Measurements from ENCODE around the gene SPATS2.
A peak's percentile ranks its signal among the peaks of the same experiment; 100 is the strongest.

SPATS2 gene

DNA sequence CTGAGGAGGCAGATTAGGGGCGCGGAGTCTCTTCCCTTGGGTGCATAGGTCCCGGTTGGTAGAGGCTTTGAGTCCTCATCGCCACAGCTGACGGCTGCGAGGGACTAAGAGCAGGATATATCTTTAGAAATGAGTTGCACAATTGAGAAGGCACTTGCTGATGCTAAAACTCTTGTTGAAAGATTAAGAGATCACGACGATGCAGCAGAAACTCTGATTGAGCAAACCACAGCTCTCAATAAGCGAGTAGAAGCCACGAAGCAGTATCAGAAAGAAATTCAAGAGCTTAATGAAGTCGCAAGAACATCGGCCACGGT, 22.1 kb downstream of the SPATS2 start:
- no peaks in the 10 kb centered on the region for H3K9me3 ChIP-seq (ENCODE audit: control insufficient read depth, insufficient read depth, low read length)
- H3K4me3 ChIP-seq (ENCODE audit: low read depth, low read length) = peak overlapping the region; percentile 24
- no peaks in the 10 kb centered on the region for H3K27me3 ChIP-seq (ENCODE audit: control insufficient read depth, insufficient read depth, low read length)
- no peak overlapping the region for H3K9ac ChIP-seq (ENCODE audit: low read depth, low read length)
- H3K4me1 ChIP-seq (ENCODE audit: control insufficient read depth, insufficient read depth, low read length) = peaks cover 6% of the 10 kb centered on the region
- H3K36me3 ChIP-seq (ENCODE audit: control insufficient read depth, insufficient read depth, low read length) = no peaks in the 10 kb centered on the region

DNA sequence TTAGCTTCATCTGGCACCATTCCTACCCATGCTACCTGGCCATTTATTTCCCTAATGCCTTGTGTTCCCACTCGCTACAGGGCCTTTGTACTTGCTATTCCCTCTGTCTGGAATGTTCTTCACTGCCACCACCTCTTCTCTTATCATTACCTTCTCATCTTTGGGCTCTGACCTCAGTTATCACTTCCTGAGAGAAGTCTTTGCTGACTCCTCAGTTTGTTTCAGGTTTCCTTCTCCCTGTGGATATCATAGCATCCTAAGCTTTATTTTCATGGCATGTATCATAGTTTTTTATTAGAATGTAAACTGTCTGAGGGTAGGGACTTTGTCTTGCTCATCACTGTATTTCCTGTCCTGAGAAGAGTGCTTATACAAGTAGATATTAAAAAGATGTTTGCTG, 29.7 kb downstream of the SPATS2 start:
- H3K4me3 ChIP-seq (ENCODE audit: low read depth, low read length) = no peak overlapping the region
- peaks cover 4% of the 10 kb centered on the region for H3K4me1 ChIP-seq (ENCODE audit: control insufficient read depth, insufficient read depth, low read length)
- H3K27me3 ChIP-seq (ENCODE audit: control insufficient read depth, insufficient read depth, low read length) = no peaks in the 10 kb centered on the region
- H3K36me3 ChIP-seq (ENCODE audit: control insufficient read depth, insufficient read depth, low read length) = no peaks in the 10 kb centered on the region
- H3K9ac ChIP-seq (ENCODE audit: low read depth, low read length) = no peak overlapping the region
- no peaks in the 10 kb centered on the region for H3K9me3 ChIP-seq (ENCODE audit: control insufficient read depth, insufficient read depth, low read length)

DNA sequence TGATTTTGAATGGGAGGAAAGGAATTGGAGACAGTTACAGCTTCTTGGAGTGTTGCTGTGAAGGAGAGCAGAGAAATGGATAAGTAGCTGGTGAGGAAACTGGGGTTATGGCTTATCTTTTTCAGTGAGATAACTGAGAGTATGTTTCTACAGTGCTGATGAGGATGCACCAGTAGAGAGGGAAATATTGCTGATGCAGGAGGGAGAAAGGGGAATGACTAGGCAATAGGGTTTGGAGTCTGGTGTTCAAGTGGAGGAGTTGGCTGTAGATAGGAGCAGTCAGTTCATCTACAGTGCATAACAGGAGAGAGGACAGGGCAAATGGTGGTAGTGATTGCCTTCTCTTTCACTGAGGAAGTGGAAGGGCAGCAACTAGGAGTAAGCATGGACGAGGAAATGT, 33.0 kb downstream of the SPATS2 start:
- Histone ChIP-seq H3K27me3 (ENCODE audit: control insufficient read depth, insufficient read depth, low read length) (no peaks in the 10 kb centered on the region), H3K4me3 (ENCODE audit: low read depth, low read length) (no peak overlapping the region), H3K9ac (ENCODE audit: low read depth, low read length) (no peak overlapping the region), H3K9me3 (ENCODE audit: control insufficient read depth, insufficient read depth, low read length) (no peaks in the 10 kb centered on the region), H3K4me1 (ENCODE audit: control insufficient read depth, insufficient read depth, low read length) (peaks cover 4% of the 10 kb centered on the region), H3K36me3 (ENCODE audit: control insufficient read depth, insufficient read depth, low read length) (no peaks in the 10 kb centered on the region)

DNA sequence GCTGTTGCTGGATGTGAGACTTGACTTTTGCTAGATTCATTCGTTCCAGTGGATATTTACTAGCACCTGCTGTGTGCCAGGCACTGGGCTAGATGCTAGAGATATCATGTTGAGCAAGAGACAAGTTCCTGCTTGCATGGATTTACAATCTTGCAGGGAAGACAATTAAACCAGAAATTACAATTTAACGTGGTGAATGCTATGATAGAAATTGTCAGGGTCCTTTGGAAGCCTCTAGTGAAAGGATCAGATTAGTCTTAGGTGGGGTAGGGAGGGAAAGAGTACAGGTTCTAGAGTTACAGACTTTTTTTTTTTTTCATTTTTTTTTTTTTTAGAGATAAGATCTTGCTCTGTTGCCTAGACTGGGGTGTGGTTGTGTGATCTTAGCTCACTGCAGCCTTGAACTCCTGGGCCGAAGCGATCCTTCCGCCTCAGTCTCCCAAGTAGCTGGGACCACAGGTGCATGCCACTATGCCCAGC, 36.7 kb downstream of the SPATS2 start:
- Histone ChIP-seq H3K4me1 (ENCODE audit: control insufficient read depth, insufficient read depth, low read length) (no peaks in the 10 kb centered on the region), H3K9ac (ENCODE audit: low read depth, low read length) (no peak overlapping the region), H3K9me3 (ENCODE audit: control insufficient read depth, insufficient read depth, low read length) (no peaks in the 10 kb centered on the region), H3K27me3 (ENCODE audit: control insufficient read depth, insufficient read depth, low read length) (no peaks in the 10 kb centered on the region), H3K36me3 (ENCODE audit: control insufficient read depth, insufficient read depth, low read length) (no peaks in the 10 kb centered on the region), H3K4me3 (ENCODE audit: low read depth, low read length) (no peak overlapping the region)

DNA sequence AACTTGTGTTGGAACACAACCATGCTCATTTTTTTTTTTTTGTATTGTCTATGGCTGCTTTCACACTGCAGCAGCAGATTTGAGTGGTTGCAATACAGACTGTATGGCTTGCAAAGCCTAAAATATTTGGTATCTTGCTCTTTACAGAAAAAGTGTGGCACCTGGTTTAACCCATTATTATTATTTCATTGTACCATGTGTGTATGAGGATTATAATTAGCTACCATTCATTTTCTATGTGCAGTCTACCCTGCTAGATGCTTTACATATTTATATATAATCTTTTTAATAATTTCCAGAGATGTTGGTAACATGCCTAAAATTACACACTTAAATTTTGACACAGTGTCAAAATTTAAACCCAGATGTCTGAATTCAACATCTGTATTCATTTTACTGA, 37.7 kb downstream of the SPATS2 start:
- H3K36me3 ChIP-seq (ENCODE audit: control insufficient read depth, insufficient read depth, low read length) = no peaks in the 10 kb centered on the region
- H3K9ac ChIP-seq (ENCODE audit: low read depth, low read length) = no peak overlapping the region
- no peaks in the 10 kb centered on the region for H3K27me3 ChIP-seq (ENCODE audit: control insufficient read depth, insufficient read depth, low read length)
- no peak overlapping the region for H3K4me3 ChIP-seq (ENCODE audit: low read depth, low read length)
- H3K9me3 ChIP-seq (ENCODE audit: control insufficient read depth, insufficient read depth, low read length) = no peaks in the 10 kb centered on the region
- H3K4me1 ChIP-seq (ENCODE audit: control insufficient read depth, insufficient read depth, low read length) = no peaks in the 10 kb centered on the region

DNA sequence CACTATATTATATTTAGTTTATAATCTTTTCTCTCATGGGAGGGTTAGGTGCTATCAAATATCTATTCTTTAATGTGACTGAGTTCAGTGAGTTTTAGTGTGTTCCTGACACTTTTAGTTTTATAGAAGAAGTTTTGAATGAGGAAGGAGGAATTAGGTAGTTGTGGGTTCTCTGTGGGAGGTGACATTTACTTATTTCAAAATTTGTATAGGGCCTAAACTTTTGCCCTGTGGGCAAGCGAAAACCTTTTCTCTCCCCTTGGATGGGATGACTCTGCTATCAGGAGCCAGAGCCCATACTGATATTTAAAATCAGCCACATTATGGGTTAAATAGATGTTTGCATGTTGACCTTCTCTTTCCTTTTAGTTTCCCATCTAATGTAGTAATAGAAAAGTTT, 43.6 kb downstream of the SPATS2 start:
- Histone ChIP-seq H3K9ac (ENCODE audit: low read depth, low read length) (no peak overlapping the region), H3K27me3 (ENCODE audit: control insufficient read depth, insufficient read depth, low read length) (no peaks in the 10 kb centered on the region), H3K4me1 (ENCODE audit: control insufficient read depth, insufficient read depth, low read length) (no peaks in the 10 kb centered on the region), H3K36me3 (ENCODE audit: control insufficient read depth, insufficient read depth, low read length) (no peaks in the 10 kb centered on the region), H3K4me3 (ENCODE audit: low read depth, low read length) (no peak overlapping the region), H3K9me3 (ENCODE audit: control insufficient read depth, insufficient read depth, low read length) (no peaks in the 10 kb centered on the region)

DNA sequence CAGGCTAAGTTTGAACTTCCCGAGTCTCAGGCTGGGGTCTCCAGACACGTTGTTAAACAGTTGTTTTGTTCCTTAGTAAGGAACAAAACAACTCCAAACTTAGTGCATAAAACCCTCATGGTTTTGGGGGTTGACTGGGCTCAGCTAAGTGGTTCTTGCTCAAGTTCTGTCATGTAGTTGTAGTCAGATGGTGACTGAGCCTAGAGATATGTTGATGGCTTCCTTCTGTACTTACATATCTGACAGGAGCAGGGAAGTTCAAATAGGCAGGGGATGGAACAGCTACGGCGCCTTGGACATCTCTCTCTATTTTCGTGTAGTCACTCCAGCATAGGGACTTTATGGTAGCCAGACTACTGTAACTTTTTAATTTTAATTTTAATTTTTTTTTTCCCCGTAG, 45.7 kb downstream of the SPATS2 start:
- H3K27me3 ChIP-seq (ENCODE audit: control insufficient read depth, insufficient read depth, low read length) = no peaks in the 10 kb centered on the region
- H3K36me3 ChIP-seq (ENCODE audit: control insufficient read depth, insufficient read depth, low read length) = no peaks in the 10 kb centered on the region
- H3K4me1 ChIP-seq (ENCODE audit: control insufficient read depth, insufficient read depth, low read length) = no peaks in the 10 kb centered on the region
- no peaks in the 10 kb centered on the region for H3K9me3 ChIP-seq (ENCODE audit: control insufficient read depth, insufficient read depth, low read length)
- H3K9ac ChIP-seq (ENCODE audit: low read depth, low read length) = no peak overlapping the region
- H3K4me3 ChIP-seq (ENCODE audit: low read depth, low read length) = no peak overlapping the region

DNA sequence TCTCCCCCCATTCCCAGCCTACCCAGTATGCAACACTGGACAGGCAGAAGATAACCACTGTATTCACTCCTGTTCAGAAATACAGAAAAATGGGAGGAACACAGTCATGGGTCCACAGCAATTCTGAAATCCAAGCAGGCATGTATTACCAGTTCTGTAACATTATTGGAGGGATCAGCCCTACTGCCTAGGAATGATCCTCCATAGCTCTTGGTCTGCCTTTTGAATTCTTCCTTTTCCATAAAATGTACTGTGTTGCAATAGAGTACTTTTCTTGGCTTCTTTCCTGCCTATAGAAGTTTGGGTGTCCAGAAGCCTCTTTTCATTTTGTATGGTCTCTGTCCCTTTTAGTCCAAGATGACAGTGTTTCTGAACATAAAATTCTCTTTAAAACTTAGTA, 46.5 kb downstream of the SPATS2 start:
- H3K4me3 ChIP-seq (ENCODE audit: low read depth, low read length) = no peak overlapping the region
- H3K4me1 ChIP-seq (ENCODE audit: control insufficient read depth, insufficient read depth, low read length) = no peaks in the 10 kb centered on the region
- H3K27me3 ChIP-seq (ENCODE audit: control insufficient read depth, insufficient read depth, low read length) = no peaks in the 10 kb centered on the region
- no peaks in the 10 kb centered on the region for H3K9me3 ChIP-seq (ENCODE audit: control insufficient read depth, insufficient read depth, low read length)
- H3K9ac ChIP-seq (ENCODE audit: low read depth, low read length) = no peak overlapping the region
- no peaks in the 10 kb centered on the region for H3K36me3 ChIP-seq (ENCODE audit: control insufficient read depth, insufficient read depth, low read length)

DNA sequence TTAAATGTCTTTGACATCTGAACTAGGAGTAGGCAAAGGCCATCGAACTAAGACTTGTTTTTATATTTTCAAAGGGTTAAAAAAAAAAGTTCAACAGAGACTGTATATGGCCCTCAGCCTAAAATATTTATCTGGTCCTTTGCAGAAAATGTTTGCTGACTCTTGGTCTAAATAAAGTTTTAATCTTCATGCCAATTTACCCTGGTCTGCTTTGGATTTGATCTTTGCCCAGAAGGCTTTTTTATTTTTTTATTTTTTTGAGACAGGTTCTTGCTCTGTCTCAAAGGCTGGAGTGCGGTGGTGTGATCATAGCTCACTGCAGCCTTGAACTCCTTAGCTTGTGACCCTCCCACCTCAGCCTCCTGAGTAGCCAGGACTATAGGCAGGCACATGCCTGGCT, 47.1 kb downstream of the SPATS2 start:
- H3K4me3 ChIP-seq (ENCODE audit: low read depth, low read length) = no peak overlapping the region
- no peak overlapping the region for H3K9ac ChIP-seq (ENCODE audit: low read depth, low read length)
- H3K36me3 ChIP-seq (ENCODE audit: control insufficient read depth, insufficient read depth, low read length) = no peaks in the 10 kb centered on the region
- no peaks in the 10 kb centered on the region for H3K27me3 ChIP-seq (ENCODE audit: control insufficient read depth, insufficient read depth, low read length)
- H3K4me1 ChIP-seq (ENCODE audit: control insufficient read depth, insufficient read depth, low read length) = no peaks in the 10 kb centered on the region
- H3K9me3 ChIP-seq (ENCODE audit: control insufficient read depth, insufficient read depth, low read length) = no peaks in the 10 kb centered on the region

DNA sequence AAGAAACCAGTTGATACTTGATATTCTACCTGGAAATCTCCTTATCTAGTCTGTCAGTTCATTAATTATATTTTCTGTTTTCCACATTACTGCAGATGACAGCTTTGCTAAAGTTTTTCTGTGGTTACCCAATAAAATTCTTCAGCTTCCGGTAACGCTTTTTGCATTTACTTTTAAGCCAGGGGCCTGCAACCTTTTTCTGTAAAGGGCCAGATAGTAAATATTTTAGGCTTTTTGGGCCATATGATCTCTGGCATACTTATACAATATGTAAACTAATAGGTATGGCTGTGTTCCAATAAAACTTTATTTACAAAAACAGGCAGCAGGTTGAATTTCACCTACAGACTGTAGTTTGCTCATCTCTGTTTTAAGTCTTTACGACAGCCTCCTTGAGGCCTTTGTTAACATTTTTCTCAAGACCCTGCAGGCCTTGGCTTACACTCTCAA, 48.3 kb downstream of the SPATS2 start:
- Histone ChIP-seq H3K4me1 (ENCODE audit: control insufficient read depth, insufficient read depth, low read length) (no peaks in the 10 kb centered on the region), H3K27me3 (ENCODE audit: control insufficient read depth, insufficient read depth, low read length) (no peaks in the 10 kb centered on the region), H3K36me3 (ENCODE audit: control insufficient read depth, insufficient read depth, low read length) (no peaks in the 10 kb centered on the region), H3K9ac (ENCODE audit: low read depth, low read length) (no peak overlapping the region), H3K4me3 (ENCODE audit: low read depth, low read length) (no peak overlapping the region), H3K9me3 (ENCODE audit: control insufficient read depth, insufficient read depth, low read length) (no peaks in the 10 kb centered on the region)

DNA sequence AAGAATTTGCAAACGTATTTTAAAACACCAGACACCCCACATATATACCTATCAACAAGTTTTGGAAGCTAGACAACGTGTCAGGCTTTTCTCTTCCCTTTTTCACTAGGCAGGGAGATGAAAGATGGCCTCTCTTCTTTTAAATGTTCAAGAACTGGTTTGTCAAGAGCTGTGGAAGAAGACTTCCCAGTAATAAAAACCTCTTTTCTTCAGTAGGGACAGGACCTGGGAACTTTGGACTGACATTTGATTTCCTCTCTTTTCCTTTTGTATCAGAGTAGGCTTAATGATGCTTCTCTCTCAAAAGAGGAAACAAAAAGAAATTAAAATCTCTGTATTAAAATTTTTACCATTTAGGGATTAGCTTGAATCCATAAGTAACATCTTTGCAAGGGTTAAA, 49.6 kb downstream of the SPATS2 start:
- no peaks in the 10 kb centered on the region for H3K27me3 ChIP-seq (ENCODE audit: control insufficient read depth, insufficient read depth, low read length)
- no peak overlapping the region for H3K9ac ChIP-seq (ENCODE audit: low read depth, low read length)
- no peak overlapping the region for H3K4me3 ChIP-seq (ENCODE audit: low read depth, low read length)
- no peaks in the 10 kb centered on the region for H3K9me3 ChIP-seq (ENCODE audit: control insufficient read depth, insufficient read depth, low read length)
- no peaks in the 10 kb centered on the region for H3K36me3 ChIP-seq (ENCODE audit: control insufficient read depth, insufficient read depth, low read length)
- no peaks in the 10 kb centered on the region for H3K4me1 ChIP-seq (ENCODE audit: control insufficient read depth, insufficient read depth, low read length)

DNA sequence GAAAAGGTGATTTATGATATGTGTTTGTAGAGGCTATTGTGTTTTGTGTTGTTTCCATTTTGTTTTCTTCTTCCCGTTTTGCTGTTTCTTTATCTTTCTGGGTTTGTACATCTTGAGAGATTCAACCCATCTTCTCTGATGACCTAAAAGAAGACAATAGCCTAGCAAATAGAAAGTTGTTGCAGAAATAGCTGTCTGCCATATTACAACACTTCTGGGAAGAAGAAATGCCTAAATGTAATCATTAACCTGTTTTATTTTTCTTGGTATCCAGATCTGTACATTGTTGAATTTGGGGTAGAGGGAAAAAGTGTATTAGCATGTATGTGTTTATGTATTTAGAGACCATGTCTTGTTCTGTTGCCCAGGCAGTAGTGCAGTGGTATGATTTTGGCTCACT, 50.3 kb downstream of the SPATS2 start:
- H3K9ac ChIP-seq (ENCODE audit: low read depth, low read length) = no peak overlapping the region
- no peak overlapping the region for H3K4me3 ChIP-seq (ENCODE audit: low read depth, low read length)
- no peaks in the 10 kb centered on the region for H3K27me3 ChIP-seq (ENCODE audit: control insufficient read depth, insufficient read depth, low read length)
- no peaks in the 10 kb centered on the region for H3K36me3 ChIP-seq (ENCODE audit: control insufficient read depth, insufficient read depth, low read length)
- H3K9me3 ChIP-seq (ENCODE audit: control insufficient read depth, insufficient read depth, low read length) = no peaks in the 10 kb centered on the region
- no peaks in the 10 kb centered on the region for H3K4me1 ChIP-seq (ENCODE audit: control insufficient read depth, insufficient read depth, low read length)

DNA sequence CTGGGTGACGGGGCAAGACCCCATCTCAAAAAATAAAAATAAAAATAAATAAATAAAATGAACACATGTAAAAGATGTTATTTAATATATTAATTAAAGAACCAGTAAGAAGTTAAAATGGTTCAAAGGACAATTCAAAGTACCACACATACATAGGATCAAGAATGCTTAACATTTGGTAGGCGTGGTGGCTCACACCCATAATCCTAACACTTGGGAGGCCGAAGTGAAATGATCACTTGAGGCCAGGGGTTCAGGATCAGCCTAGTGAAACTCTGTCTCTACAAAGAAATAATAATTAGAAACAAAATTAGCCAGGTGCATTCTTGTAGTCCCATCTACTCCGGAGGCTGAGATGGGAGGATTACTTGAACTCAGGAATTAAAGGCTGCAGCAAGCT, 53.3 kb downstream of the SPATS2 start:
- Histone ChIP-seq H3K9me3 (ENCODE audit: control insufficient read depth, insufficient read depth, low read length) (no peaks in the 10 kb centered on the region), H3K9ac (ENCODE audit: low read depth, low read length) (no peak overlapping the region), H3K4me3 (ENCODE audit: low read depth, low read length) (no peak overlapping the region), H3K27me3 (ENCODE audit: control insufficient read depth, insufficient read depth, low read length) (no peaks in the 10 kb centered on the region), H3K4me1 (ENCODE audit: control insufficient read depth, insufficient read depth, low read length) (no peaks in the 10 kb centered on the region), H3K36me3 (ENCODE audit: control insufficient read depth, insufficient read depth, low read length) (no peaks in the 10 kb centered on the region)
